Activated T-cell treated with anti-CD3 and anti-CD28 coated beads, Interleukin-2, amount 50 U/mL, for 48 hours (primary cell): ENCODE results near the gene VAT1L.

Experiments
- DNase-seq, 2 experiments: peaks; one replicate each; pipeline ENCODE4 v3.0.0-alpha.2; 2020

VAT1L gene

GRCh38 chr16:77788181-77789084, at the start of gene VAT1L:
TSS of gene VAT1L (plus strand) at chr16:77788564. CDS start at chr16:77788683, 119 bp downstream.
- DNase-seq = peak; percentile 40 to 43

GRCh38 chr16:77738706-77739558, 49.4 kb upstream of the VAT1L start:
- no peak for DNase-seq

GRCh38 chr16:77739559-77739892, 48.8 kb upstream of the VAT1L start:
- DNase-seq = no peak

DNA sequence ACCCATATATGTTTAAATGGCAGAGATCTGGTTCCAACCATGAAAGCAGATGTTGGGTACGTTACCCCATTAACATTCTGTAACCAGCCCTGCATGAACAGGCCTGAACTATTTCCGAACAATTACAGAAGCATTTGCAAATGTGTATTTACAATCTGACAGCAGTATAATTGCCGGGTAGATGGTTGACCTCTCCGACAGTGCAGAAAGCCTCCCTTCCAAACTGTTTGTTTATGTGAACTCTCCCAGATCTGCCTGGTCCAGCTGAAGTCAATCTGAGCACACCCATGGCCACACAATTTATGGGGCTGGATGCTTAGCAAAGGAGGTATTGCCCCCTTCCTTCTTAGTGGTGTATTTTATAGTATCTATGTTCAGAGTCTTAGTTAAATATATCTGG, 44.2 kb upstream of the VAT1L start:
- DNase-seq = no peak

DNA sequence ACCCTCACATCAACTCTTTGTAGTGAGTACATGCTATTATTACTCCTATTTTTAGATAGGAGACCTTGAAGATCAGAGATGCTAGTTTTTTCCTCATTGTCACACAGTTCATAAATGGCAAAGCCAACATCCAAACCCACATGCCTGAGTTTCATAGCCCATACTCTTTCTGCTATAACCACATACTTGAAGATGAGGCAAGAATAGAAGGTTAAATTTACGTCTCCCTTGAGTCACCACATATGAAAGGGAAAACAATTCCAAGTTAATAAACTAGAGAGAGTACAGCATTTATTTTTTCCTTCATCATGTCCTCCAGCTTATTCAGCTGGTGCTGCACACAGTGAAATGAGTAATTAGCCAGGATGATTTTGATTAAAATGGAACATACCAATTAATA, 42.4 kb upstream of the VAT1L start:
- no peak for DNase-seq

- DNase-seq = no peak
These were observed 39.9 kb upstream of the VAT1L start for GRCh38 chr16:77748421-77749005.

DNA sequence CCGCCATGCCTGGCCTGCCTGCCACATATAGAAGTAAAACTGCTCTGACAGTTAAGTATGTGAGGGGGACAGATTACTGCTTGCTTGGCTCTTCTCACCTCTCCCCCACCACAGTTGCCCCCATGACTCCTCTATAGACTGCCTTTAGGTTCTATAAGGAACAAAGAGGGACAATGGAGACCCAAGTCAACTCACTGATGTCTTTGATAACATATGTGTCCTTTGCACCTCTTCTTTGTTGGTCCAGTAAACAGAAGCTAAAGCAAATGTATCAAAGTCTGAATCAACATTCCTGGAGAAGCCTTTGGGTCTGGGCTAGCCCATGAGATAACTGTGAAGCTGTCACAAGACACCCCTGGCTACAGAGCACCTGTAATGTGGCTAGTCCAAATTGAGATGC, 38.9 kb upstream of the VAT1L start:
- no peak for DNase-seq

- no peak for DNase-seq
These were observed 30.3 kb upstream of the VAT1L start for GRCh38 chr16:77758046-77758445.

- DNase-seq = no peak
These were observed 29.9 kb upstream of the VAT1L start for GRCh38 chr16:77758508-77758907.

DNA sequence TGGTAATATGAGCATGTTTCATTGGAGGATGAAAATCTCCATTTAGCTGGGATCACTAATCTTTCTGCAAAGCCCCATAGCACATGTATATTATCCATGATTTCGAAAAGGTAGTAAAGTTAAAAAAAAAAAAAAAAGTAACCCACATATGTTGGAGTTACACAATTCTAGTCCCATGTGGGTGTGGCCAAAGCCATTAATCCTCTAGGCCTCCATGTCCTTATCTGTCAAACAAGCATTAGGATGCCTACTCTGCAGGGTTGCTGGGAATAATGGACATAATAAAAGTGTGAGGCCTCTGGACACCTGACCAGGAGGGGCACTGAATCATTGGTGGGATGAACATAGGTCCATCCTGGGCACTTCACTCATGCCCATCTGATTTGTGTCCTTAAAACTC, 29.2 kb upstream of the VAT1L start:
- no peak for DNase-seq

DNA sequence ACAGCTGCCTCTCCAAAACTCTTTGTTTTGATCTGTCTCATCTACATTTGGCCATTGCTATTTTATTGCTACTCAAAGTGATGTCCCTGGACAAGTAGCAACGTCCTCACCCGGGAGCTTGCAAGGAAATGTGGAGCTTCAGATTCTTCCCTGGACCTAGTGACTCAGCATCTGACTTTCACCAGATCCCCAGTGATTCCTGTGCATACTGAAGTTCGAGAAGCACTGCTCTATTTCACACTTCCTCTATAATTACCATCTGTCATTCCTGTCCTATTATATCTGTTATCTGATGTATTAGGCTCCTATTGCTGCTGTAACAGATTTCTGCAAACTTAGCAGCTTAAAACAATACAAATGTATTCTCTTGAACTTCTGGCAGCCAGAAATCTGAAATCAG, 28.5 kb upstream of the VAT1L start:
- no peak for DNase-seq

- DNase-seq = no peak
These were observed 27.6 kb upstream of the VAT1L start for GRCh38 chr16:77760800-77761199.

DNA sequence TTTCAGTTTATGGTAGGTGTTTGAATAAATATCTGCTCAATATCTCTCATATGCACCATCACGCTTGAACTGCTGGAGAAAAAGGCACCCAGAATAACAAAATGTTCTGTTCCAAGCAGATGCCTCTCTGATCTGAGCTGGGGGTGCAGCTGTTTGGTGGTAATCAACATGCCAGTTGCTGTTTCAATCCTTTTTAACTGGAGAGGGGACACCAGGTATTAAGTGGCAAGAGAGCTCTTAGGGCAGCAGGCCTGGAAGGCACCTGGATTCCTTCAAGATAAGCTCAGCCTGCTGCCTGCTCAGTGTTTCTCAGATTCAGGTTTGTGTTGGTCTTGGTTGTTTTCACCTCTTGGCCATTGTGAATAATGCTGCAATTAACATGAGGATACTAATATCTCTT, 27.2 kb upstream of the VAT1L start:
- DNase-seq = no peak

GRCh38 chr16:77762262-77762661, 26.1 kb upstream of the VAT1L start:
- DNase-seq = no peak

DNA sequence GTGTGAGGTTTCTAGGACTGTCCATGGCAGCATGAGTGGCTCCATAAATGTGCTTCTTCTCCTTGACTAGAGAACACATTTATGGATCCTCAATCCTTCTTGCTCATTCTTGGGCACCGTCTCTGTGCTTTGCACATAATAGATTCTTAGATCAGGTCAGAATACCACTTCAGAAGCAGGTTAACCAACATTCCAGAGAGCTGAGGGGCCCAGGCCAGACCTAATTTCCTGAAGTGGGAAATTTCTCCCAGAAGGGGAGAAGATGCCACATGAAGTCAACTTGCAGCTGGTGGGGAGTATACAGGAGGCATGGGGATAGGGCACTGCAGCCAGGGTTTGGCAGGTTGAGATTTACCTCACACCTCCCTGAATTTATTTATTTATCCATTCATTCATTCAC, 24.4 kb upstream of the VAT1L start:
- no peak for DNase-seq

DNA sequence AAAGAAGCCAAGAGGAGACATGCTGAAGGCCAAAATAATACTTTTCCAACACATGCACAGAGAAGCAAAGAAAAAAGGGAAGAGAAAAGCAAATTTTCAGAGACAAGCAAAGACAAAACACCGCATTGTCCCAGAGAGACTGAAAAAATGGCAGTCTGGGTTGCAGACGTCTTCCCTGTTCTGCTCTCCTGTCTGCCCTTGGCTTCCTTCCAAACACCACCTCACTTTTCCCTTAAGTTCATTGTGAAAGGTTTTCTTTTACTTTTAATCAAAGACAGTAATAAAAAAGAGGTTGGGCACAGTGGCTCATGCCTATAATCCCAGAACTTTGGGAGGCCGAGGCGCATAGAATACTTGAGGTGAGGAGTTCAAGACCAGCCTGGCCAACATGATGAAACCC, 21.2 kb upstream of the VAT1L start:
- no peak for DNase-seq

GRCh38 chr16:77767826-77768225, 20.5 kb upstream of the VAT1L start:
- DNase-seq = no peak

- DNase-seq = no peak
These were observed 12.2 kb upstream of the VAT1L start for GRCh38 chr16:77775911-77776909.

DNA sequence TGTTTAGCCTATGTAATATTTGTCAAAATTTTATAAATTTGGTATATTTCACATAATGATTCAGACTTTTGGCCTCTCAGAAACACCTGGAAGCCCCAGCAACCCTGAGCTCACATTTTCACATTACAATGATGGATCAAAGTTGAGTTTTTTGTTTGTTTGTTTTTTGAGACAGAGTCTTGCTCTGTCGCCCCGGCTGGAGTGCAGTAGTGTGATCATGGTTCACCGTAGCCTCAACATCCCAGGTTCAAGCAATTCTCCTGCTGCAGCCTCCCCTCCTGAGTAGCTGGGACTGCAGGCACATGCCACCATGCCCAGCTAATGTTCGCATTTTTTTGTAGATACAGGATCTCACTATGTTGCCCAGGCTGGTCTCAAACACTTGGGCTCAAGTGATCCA, 10.6 kb upstream of the VAT1L start:
- no peak for DNase-seq

GRCh38 chr16:77780378-77780837, 8.0 kb upstream of the VAT1L start:
- no peak for DNase-seq

DNA sequence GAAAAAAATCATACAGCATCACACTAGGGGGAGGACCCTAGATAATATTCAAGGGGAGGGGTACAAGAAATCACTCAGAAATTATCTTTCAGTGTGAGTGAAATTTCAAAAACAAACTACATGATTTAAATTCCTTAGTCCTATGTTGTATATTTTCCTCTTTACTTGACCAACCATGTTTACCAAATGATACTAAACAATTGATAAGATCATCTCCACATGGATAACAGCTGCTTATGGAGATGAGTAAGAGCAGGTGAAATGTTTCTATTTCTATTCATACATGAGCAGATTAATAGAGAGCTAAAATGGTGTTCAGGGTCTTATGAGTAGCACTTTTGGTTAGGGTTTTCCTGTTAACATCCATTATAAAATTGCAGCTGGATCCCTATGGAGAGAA, 7.3 kb upstream of the VAT1L start:
- no peak for DNase-seq

GRCh38 chr16:77782694-77783093, 5.7 kb upstream of the VAT1L start:
- DNase-seq = no peak
